DND-41 (cell line): Measurements from ENCODE around the gene CER1.

Experiments
- ATAC-seq: fragments of 200-7000 bp; cut with Tn5 transposase; 3 replicates; pipeline ENCODE4 v1.9.1; 2021; ENCODE audit warnings: low read depth; ENCODE audit not compliant: insufficient read depth
- DNase-seq: peaks from one replicate; pipeline ENCODE4 v3.0.0-alpha.2; 2020
- H2AFZ ChIP-seq: 2 replicates; pipeline ENCODE4 v1.6.0; 2012; ENCODE audit warnings: low read depth, low read length
- H3K27ac ChIP-seq: 2 replicates; pipeline ENCODE4 v1.5.1; 2012; ENCODE audit warnings: low read length, inconsistent platforms
- H3K27me3 ChIP-seq: fragments of 200-600 bp; sonication (generic); 2 replicates; pipeline ENCODE4 v1.6.0; 2012; ENCODE audit warnings: low read length, mild to moderate bottlenecking, inconsistent platforms; ENCODE audit not compliant: insufficient read depth, poor library complexity
- H3K36me3 ChIP-seq: 2 replicates; pipeline ENCODE4 v1.5.1; 2012; ENCODE audit warnings: low read length, inconsistent platforms; ENCODE audit not compliant: insufficient read depth
- H3K4me1 ChIP-seq: 2 replicates; pipeline ENCODE4 v1.5.1; 2012; ENCODE audit warnings: mild to moderate bottlenecking, low read length; ENCODE audit not compliant: insufficient read depth
- H3K4me2 ChIP-seq: 2 replicates; pipeline ENCODE4 v1.6.0; 2012; ENCODE audit warnings: mild to moderate bottlenecking, moderate library complexity, low read length, inconsistent platforms; ENCODE audit not compliant: insufficient read depth
- H3K4me3 ChIP-seq, 2 experiments: fragments of 200-600 bp in 1 of 2; shearing (Covaris generic) in 1 of 2; 2 replicates each; pipeline ENCODE4 v1.5.1; 2012 to 2016; ENCODE audit warnings: inconsistent platforms in 2 of 2, low read length in 2 of 2, mild to moderate bottlenecking in 2 of 2, low read depth in 1 of 2, moderate library complexity in 1 of 2
- H3K79me2 ChIP-seq: 2 replicates; pipeline ENCODE4 v1.6.0; 2012; ENCODE audit warnings: low read length, inconsistent platforms; ENCODE audit not compliant: insufficient read depth
- H3K9ac ChIP-seq: 2 replicates; pipeline ENCODE4 v1.6.0; 2012; ENCODE audit warnings: low read depth, mild to moderate bottlenecking, inconsistent platforms, low read length, moderate library complexity
- H3K9me3 ChIP-seq: 2 replicates; pipeline ENCODE4 v1.5.1; 2012; ENCODE audit warnings: low read length, moderate library complexity, mild to moderate bottlenecking, inconsistent platforms; ENCODE audit not compliant: insufficient read depth, severe bottlenecking
- H4K20me1 ChIP-seq: 2 replicates; pipeline ENCODE4 v1.6.0; 2012; ENCODE audit warnings: low read length; ENCODE audit not compliant: insufficient read depth
- CTCF ChIP-seq: IDR thresholded peaks from 2 replicates; pipeline ENCODE4 v1.5.1; 2012; ENCODE audit warnings: borderline replicate concordance, low read length, moderate library complexity, mild to moderate bottlenecking; ENCODE audit not compliant: poor library complexity, severe bottlenecking; ENCODE audit errors: extremely low read depth
- EZH2 ChIP-seq: IDR thresholded peaks from 3 replicates; pipeline ENCODE4 v1.6.1; 2012; ENCODE audit warnings: borderline replicate concordance, low read depth, mild to moderate bottlenecking, moderate library complexity, low read length, inconsistent platforms; ENCODE audit not compliant: severe bottlenecking

CER1 gene

GRCh38 chr9:14746626-14747025, 24.1 kb upstream of the CER1 start:
- Histone ChIP-seq H3K9ac (no peak overlapping the region), H3K27me3 (peaks cover 8% of the 10 kb centered on the region), H3K4me3 (no peak overlapping the region), H3K36me3 (no peaks in the 10 kb centered on the region), H3K4me2 (no peak overlapping the region), H3K79me2 (no peaks in the 10 kb centered on the region), H3K4me1 (no peaks in the 10 kb centered on the region; the same call in 1 of the 2 replicates), H2AFZ (no peak overlapping the region), H3K9me3 (no peaks in the 10 kb centered on the region), H4K20me1 (no peaks in the 10 kb centered on the region), H3K27ac (no peak overlapping the region)
- no peak for TF ChIP-seq EZH2
- no peak for TF ChIP-seq CTCF
- no peak for ATAC-seq
- no peak for DNase-seq

DNA sequence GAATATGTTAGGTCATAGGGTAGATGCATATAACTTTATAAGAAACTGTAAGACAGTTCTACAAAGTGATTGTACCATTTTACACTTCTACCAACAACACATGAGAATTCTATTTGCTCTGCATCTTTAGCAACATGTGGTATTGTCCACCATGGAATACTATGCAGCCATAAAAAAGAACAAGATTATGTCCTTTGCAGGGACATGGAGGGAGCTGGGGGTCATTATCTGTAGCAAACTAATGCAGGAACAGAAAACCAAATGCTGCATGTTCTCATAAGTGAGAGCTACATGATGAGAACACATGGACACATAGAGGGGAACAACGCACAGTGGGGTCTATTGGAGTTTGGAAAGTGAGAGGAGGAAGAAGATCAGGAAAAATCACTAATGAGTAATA, 22.2 kb upstream of the CER1 start:
- no peaks in the 10 kb centered on the region for H3K36me3 ChIP-seq
- H3K27ac ChIP-seq: no peak overlapping the region
- H3K4me3 ChIP-seq: no peak overlapping the region
- TF ChIP-seq CTCF: no peak
- no peak for TF ChIP-seq EZH2
- H3K27me3 ChIP-seq: no peaks in the 10 kb centered on the region
- H3K79me2 ChIP-seq: no peaks in the 10 kb centered on the region
- no peak overlapping the region for H3K4me2 ChIP-seq
- H2AFZ ChIP-seq: no peak overlapping the region
- H3K9me3 ChIP-seq: no peaks in the 10 kb centered on the region
- H3K4me1 ChIP-seq: no peaks in the 10 kb centered on the region
- no peak for ATAC-seq
- no peaks in the 10 kb centered on the region for H4K20me1 ChIP-seq
- DNase-seq: no peak
- no peak overlapping the region for H3K9ac ChIP-seq

GRCh38 chr9:14741369-14741768, 18.8 kb upstream of the CER1 start:
- Histone ChIP-seq H3K4me3 (no peak overlapping the region), H3K36me3 (no peaks in the 10 kb centered on the region), H3K9me3 (no peaks in the 10 kb centered on the region), H3K4me2 (no peak overlapping the region), H3K4me1 (no peaks in the 10 kb centered on the region), H3K27ac (no peak overlapping the region), H4K20me1 (no peaks in the 10 kb centered on the region), H3K27me3 (no peaks in the 10 kb centered on the region), H3K9ac (no peak overlapping the region), H3K79me2 (no peaks in the 10 kb centered on the region), H2AFZ (no peak overlapping the region)
- no peak for DNase-seq
- TF ChIP-seq EZH2 (no peak), CTCF (no peak)
- no peak for ATAC-seq

- no peaks in the 10 kb centered on the region for H3K4me1 ChIP-seq
- no peak overlapping the region for H3K27ac ChIP-seq
- no peak for ATAC-seq
- H3K27me3 ChIP-seq: no peaks in the 10 kb centered on the region
- H3K4me2 ChIP-seq: no peak overlapping the region
- H4K20me1 ChIP-seq: no peaks in the 10 kb centered on the region
- no peak for DNase-seq
- no peak overlapping the region for H3K4me3 ChIP-seq
- no peak overlapping the region for H2AFZ ChIP-seq
- H3K36me3 ChIP-seq: no peaks in the 10 kb centered on the region
- TF ChIP-seq EZH2 (no peak), CTCF (no peak)
- H3K79me2 ChIP-seq: no peaks in the 10 kb centered on the region
- H3K9me3 ChIP-seq: no peaks in the 10 kb centered on the region
- H3K9ac ChIP-seq: no peak overlapping the region
Measured at GRCh38 chr9:14733133-14733532, 10.6 kb upstream of the CER1 start.
